G401.6 (cell line): ENCODE results near the gene GPR141.

Source experiments
- FAIRE-seq: peaks from 2 replicates; lab custom pipeline; 2012; peaks lifted over from hg19 to GRCh38; lab: Jason Lieb, UNC

The GPR141 gene

GRCh38 chr7:37732888-37733287 is 49.3 kb downstream of the GPR141 start:
- no peak for FAIRE-seq

GRCh38 chr7:37735196-37735595 is 51.6 kb downstream of the GPR141 start:
- no peak for FAIRE-seq

GRCh38 chr7:37738321-37738720 is 54.8 kb downstream of the GPR141 start:
- FAIRE-seq, result no peak

- no peak for FAIRE-seq
Measured at GRCh38 chr7:37740398-37740797, 56.8 kb downstream of the GPR141 start.

GRCh38 chr7:37741776-37742175 is 58.2 kb downstream of the GPR141 start:
- FAIRE-seq, result no peak

- FAIRE-seq, result no peak
Measured at GRCh38 chr7:37751096-37751495, 67.5 kb downstream of the GPR141 start.

- FAIRE-seq, result no peak
Measured at GRCh38 chr7:37753398-37754050, 70.0 kb downstream of the GPR141 start.

- FAIRE-seq, result no peak
Measured at GRCh38 chr7:37756797-37757551, 73.4 kb downstream of the GPR141 start.

GRCh38 chr7:37757563-37757962 is 74.0 kb downstream of the GPR141 start:
- FAIRE-seq, result no peak

- FAIRE-seq, result no peak
Measured at GRCh38 chr7:37758501-37759045, 75.0 kb downstream of the GPR141 start.

GRCh38 chr7:37759526-37759925 is 76.0 kb downstream of the GPR141 start:
- FAIRE-seq, result no peak

- no peak for FAIRE-seq
Measured at GRCh38 chr7:37765421-37765829, 81.9 kb downstream of the GPR141 start.

GRCh38 chr7:37765872-37766525 is 82.4 kb downstream of the GPR141 start:
- FAIRE-seq, result no peak

GRCh38 chr7:37768611-37769010 is 85.0 kb downstream of the GPR141 start:
- no peak for FAIRE-seq

GRCh38 chr7:37769291-37769690 is 85.7 kb downstream of the GPR141 start:
- no peak for FAIRE-seq

GRCh38 chr7:37769726-37770125 is 86.2 kb downstream of the GPR141 start:
- no peak for FAIRE-seq

GRCh38 chr7:37770838-37771237 is 87.3 kb downstream of the GPR141 start:
- FAIRE-seq, result no peak

- no peak for FAIRE-seq
Measured at GRCh38 chr7:37771342-37771741, 87.8 kb downstream of the GPR141 start.

GRCh38 chr7:37771801-37772200 is 88.2 kb downstream of the GPR141 start:
- FAIRE-seq, result no peak

- no peak for FAIRE-seq
Measured at GRCh38 chr7:37775921-37776320, 92.4 kb downstream of the GPR141 start.

- FAIRE-seq, result no peak
Measured at GRCh38 chr7:37781156-37781555, 97.6 kb downstream of the GPR141 start.

- FAIRE-seq, result no peak
Measured at GRCh38 chr7:37782166-37782565, 98.6 kb downstream of the GPR141 start.

- no peak for FAIRE-seq
Measured at GRCh38 chr7:37784015-37784414, 100.4 kb downstream of the GPR141 start.
